Upper lobe of left lung (tissue), 6 donors: ENCODE data around the gene EFEMP2. TPM values are rescaled to one million over a fixed set of nuclear protein-coding genes. Genes with fewer than 3 reads are reported as not detected.

Experiments used
- ATAC-seq, 2 donors: fragments of 200-7000 bp; cut with Tn5 transposase; one replicate each; pipeline ENCODE4 v1.9.1; 2022; ENCODE audit warnings: mild to moderate bottlenecking in 2 of 2, moderate library complexity in 2 of 2; ENCODE audit not compliant: low FRiP score in 2 of 2
- DNase-seq, 2 donors: peaks; one replicate each; pipeline ENCODE4 v3.0.0-alpha.2; 2019 to 2020
- H3K27ac ChIP-seq, 4 donors: fragments of 200-600 bp; sonication (generic); one replicate each; pipeline ENCODE4 v1.5.1; 2016 to 2019
- H3K27me3 ChIP-seq, 4 donors: fragments of 200-600 bp; sonication (generic); one replicate each; pipeline ENCODE4 v1.5.1; 2017 to 2019
- H3K36me3 ChIP-seq, 4 donors: fragments of 200-600 bp; sonication (generic); one replicate each; pipeline ENCODE4 v1.5.1; 2016 to 2019
- H3K4me1 ChIP-seq, 4 donors: fragments of 200-600 bp; sonication (generic); one replicate each; pipeline ENCODE4 v1.5.1; 2018 to 2019
- H3K4me3 ChIP-seq, 4 donors: fragments of 200-600 bp; sonication (generic); one replicate each; pipeline ENCODE4 v1.5.1; 2017 to 2019; ENCODE audit warnings: mild to moderate bottlenecking in 2 of 4, moderate library complexity in 1 of 4
- H3K9me3 ChIP-seq, 4 donors: fragments of 200-600 bp; sonication (generic); one replicate each; pipeline ENCODE4 v1.5.1; 2018 to 2019
- CTCF ChIP-seq, 6 experiments: fragments of 450-650 bp in 4 of 6; fragments of 200-600 bp in 2 of 6; sonication (generic) in 2 of 6; IDR thresholded peaks; one replicate each; pipeline ENCODE4 v1.5.1; 2016 to 2019; ENCODE audit warnings: antibody characterized with exemption in 6 of 6
- EP300 ChIP-seq, 4 donors: sonication (generic); formaldehyde crosslinking; IDR thresholded peaks; one replicate each; pipeline ENCODE4 v1.5.1; 2017; ENCODE audit warnings: antibody characterized with exemption in 4 of 4, control low read depth in 2 of 4
- POLR2A ChIP-seq, 4 donors: fragments of 450-650 bp; IDR thresholded peaks; one replicate each; pipeline ENCODE4 v1.5.1; 2016 to 2017; ENCODE audit warnings: antibody characterized with exemption in 4 of 4, mild to moderate bottlenecking in 2 of 4
- POLR2AphosphoS5 ChIP-seq, 2 donors: sonication (generic); formaldehyde crosslinking; IDR thresholded peaks; one replicate each; pipeline ENCODE4 v1.5.1; 2017; ENCODE audit warnings: antibody characterized with exemption in 2 of 2
- WGBS, 2 donors: methylation state at CpG; one replicate each; pipeline ENCODE4 v1.1.5; 2017 to 2018; 5-methylcytosine and 5-hydroxymethylcytosine counted together
- total RNA-seq, 6 donors: library from RNA; depleted of rRNA in 4 of 6; stranded (reverse); fragments of >200 nt in 4 of 6; gene quantifications; one replicate each; pipeline versions ENCODE4 v1.1.0 to v1.2.1, GENCODE V29; 2016 to 2021
- donor health status: DM: no; HTN: no; CAD: no; lungs with moderate emphysema.
- donor health status: DM: no; HTN: yes; CAD: no; lungs with severe emphysema.

The EFEMP2 gene
- total RNA-seq, 6 donors from 2014 or later: 28.8 to 79.6 (median 65.3) TPM

- DNase-seq: peak in 1 of 2 donors; percentile 19
- peak overlapping the region in 3 of 4 donors; percentile 94 to 99 (median 98) for H3K27ac ChIP-seq
- TF ChIP-seq POLR2A (IDR thresholded peaks at IDR 0.05) (no peak), EP300 (IDR thresholded peaks at IDR 0.05) (no peak), POLR2AphosphoS5 (IDR thresholded peaks at IDR 0.05) (no peak), CTCF (IDR thresholded peaks at IDR 0.05) (no peak)
- H3K36me3 ChIP-seq: peaks cover 16 to 49% (median 45%) of the 10 kb centered on the region in 4 donors
- WGBS, 2 donors: 91 to 92% methylated on average over 6 to 8 of the region's 13 CpGs
- H3K9me3 ChIP-seq: no peaks in the 10 kb centered on the region
- ATAC-seq: no peak
- peaks cover 11 to 44% (median 29%) of the 10 kb centered on the region in 4 donors for H3K4me1 ChIP-seq
- H3K4me3 ChIP-seq: peak overlapping the region in 3 of 4 donors; percentile 66 to 98 (median 77)
- no peaks in the 10 kb centered on the region for H3K27me3 ChIP-seq
Measured at GRCh38 chr11:65861533-65862183, 10.9 kb downstream of the EFEMP2 start.

GRCh38 chr11:65861165-65861505 lies 11.5 kb downstream of the EFEMP2 start:
- ATAC-seq: no peak
- WGBS, 2 donors: 14 to 15% methylated on average over 8 to 14 of the region's 14 CpGs
- Histone ChIP-seq H3K36me3 (peaks cover 12 to 49% (median 42%) of the 10 kb centered on the region in 4 donors), H3K4me3 (peak overlapping the region; percentile 66 to 98 (median 88)), H3K27me3 (no peaks in the 10 kb centered on the region), H3K4me1 (peaks cover 16 to 50% (median 34%) of the 10 kb centered on the region in 4 donors), H3K27ac (peak overlapping the region; percentile 90 to 99 (median 96)), H3K9me3 (no peaks in the 10 kb centered on the region)
- no peak for TF ChIP-seq EP300 (IDR thresholded peaks at IDR 0.05)
- TF ChIP-seq CTCF (IDR thresholded peaks at IDR 0.05): no peak
- TF ChIP-seq POLR2A (IDR thresholded peaks at IDR 0.05): no peak
- TF ChIP-seq POLR2AphosphoS5 (IDR thresholded peaks at IDR 0.05): no peak
- peak in 1 of 2 donors; percentile 28 for DNase-seq

- H3K9me3 ChIP-seq: no peaks in the 10 kb centered on the region
- TF ChIP-seq POLR2A (IDR thresholded peaks at IDR 0.05) (peak in 2 of 4 donors; percentile 71 to 85), EP300 (IDR thresholded peaks at IDR 0.05) (peak in 1 of 4 donors; percentile 33), CTCF (IDR thresholded peaks at IDR 0.05) (peak; percentile 76 to 96 (median 88)), POLR2AphosphoS5 (IDR thresholded peaks at IDR 0.05) (peak; percentile 82 to 93)
- WGBS, 2 donors: 1% methylated on average over 15 to 45 of the region's 78 CpGs
Measured at GRCh38 chr11:65860278-65861164, 12.1 kb downstream of the EFEMP2 start, which contains the start of gene MUS81. MUS81 (plus strand) TSS chr11:65860433; CDS start chr11:65860754, 321 bp downstream.

GRCh38 chr11:65859812-65860277 lies 12.8 kb downstream of the EFEMP2 start:
- no peak for DNase-seq
- Histone ChIP-seq H3K4me3 (peak overlapping the region; percentile 66 to 98 (median 88)), H3K36me3 (peaks cover 14 to 49% (median 43%) of the 10 kb centered on the region in 4 donors), H3K27me3 (no peaks in the 10 kb centered on the region), H3K27ac (peak overlapping the region; percentile 90 to 99 (median 96)), H3K9me3 (no peaks in the 10 kb centered on the region), H3K4me1 (peaks cover 29 to 63% (median 43%) of the 10 kb centered on the region in 4 donors)
- 1% methylated on average over 16 of the region's 16 CpGs for WGBS, 2 donors
- ATAC-seq: no peak
- TF ChIP-seq POLR2A (IDR thresholded peaks at IDR 0.05): peak in 1 of 4 donors; percentile 9
- no peak for TF ChIP-seq POLR2AphosphoS5 (IDR thresholded peaks at IDR 0.05)
- TF ChIP-seq CTCF (IDR thresholded peaks at IDR 0.05): no peak
- no peak for TF ChIP-seq EP300 (IDR thresholded peaks at IDR 0.05)

More at GRCh38 chr11:65860278-65861164, 12.1 kb downstream of the EFEMP2 start, which contains the start of gene MUS81:
- H3K4me3 ChIP-seq: peak within 1 kb of the TSS; percentile 66 to 98 (median 88)
- peaks cover 22 to 56% (median 40%) of the 10 kb centered on the region in 4 donors for H3K4me1 ChIP-seq
- ATAC-seq (peak; percentile 81 to 92), DNase-seq (peak; percentile 98)
- peaks cover 13 to 49% (median 43%) of the 10 kb centered on the region in 4 donors for H3K36me3 ChIP-seq
- H3K27me3 ChIP-seq: no peaks in the 10 kb centered on the region
- H3K27ac ChIP-seq: peak within 1 kb of the TSS; percentile 90 to 99 (median 96)
